ENCODE data around the gene EPN1. TPM values are rescaled to one million over a fixed set of nuclear protein-coding genes. Genes with fewer than 3 reads are reported as not detected.

Gene EPN1
- total RNA-seq, 1 donor from 2014 or later: 117 TPM

- H3K27ac ChIP-seq: no peak overlapping the region
- no peaks in the 10 kb centered on the region for H3K27me3 ChIP-seq
- H3K9me3 ChIP-seq: no peaks in the 10 kb centered on the region
- intact Hi-C loops (cut with DNase I): no loop called here
- ATAC-seq: no peak
- no peak overlapping the region for H3K4me3 ChIP-seq
- TF ChIP-seq, protein P1, sequence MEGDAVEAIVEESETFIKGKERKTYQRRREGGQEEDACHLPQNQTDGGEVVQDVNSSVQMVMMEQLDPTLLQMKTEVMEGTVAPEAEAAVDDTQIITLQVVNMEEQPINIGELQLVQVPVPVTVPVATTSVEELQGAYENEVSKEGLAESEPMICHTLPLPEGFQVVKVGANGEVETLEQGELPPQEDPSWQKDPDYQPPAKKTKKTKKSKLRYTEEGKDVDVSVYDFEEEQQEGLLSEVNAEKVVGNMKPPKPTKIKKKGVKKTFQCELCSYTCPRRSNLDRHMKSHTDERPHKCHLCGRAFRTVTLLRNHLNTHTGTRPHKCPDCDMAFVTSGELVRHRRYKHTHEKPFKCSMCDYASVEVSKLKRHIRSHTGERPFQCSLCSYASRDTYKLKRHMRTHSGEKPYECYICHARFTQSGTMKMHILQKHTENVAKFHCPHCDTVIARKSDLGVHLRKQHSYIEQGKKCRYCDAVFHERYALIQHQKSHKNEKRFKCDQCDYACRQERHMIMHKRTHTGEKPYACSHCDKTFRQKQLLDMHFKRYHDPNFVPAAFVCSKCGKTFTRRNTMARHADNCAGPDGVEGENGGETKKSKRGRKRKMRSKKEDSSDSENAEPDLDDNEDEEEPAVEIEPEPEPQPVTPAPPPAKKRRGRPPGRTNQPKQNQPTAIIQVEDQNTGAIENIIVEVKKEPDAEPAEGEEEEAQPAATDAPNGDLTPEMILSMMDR (IDR thresholded peaks at IDR 0.05): no peak
- no peaks in the 10 kb centered on the region for H3K4me1 ChIP-seq
- peaks cover 86% of the 10 kb centered on the region for H3K36me3 ChIP-seq
- DNase-seq: no peak
These were observed 18.4 kb downstream of the EPN1 start for GRCh38 chr19:55693336-55693974.

DNA sequence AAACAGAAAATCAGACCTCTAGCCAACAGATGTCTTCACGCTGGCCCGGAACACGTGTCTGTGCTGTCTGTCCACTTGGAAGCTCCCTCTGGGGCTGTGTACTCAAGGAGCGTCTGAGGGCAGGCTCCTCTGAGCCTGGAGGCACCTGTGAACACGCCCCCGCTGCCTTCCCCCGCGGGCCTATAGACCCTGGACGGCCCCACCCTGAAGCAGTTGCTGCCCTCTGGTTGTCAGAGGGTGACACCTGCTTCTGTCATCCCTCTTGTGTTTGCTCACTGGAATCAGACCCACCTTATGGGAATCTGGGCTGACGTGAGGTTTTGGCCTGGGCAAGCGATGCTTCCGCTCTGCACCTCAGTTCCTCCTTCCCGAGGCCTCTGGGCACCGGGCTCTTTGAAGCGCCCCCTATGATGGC is 19.2 kb downstream of the EPN1 start:
- DNase-seq: no peak
- peaks cover 78% of the 10 kb centered on the region for H3K36me3 ChIP-seq
- TF ChIP-seq, protein P1 (IDR thresholded peaks at IDR 0.05): no peak
- no peaks in the 10 kb centered on the region for H3K4me1 ChIP-seq
- intact Hi-C loops (cut with DNase I): no loop called here
- H3K9me3 ChIP-seq: no peaks in the 10 kb centered on the region
- no peak for ATAC-seq
- no peak overlapping the region for H3K4me3 ChIP-seq
- no peaks in the 10 kb centered on the region for H3K27me3 ChIP-seq
- no peak overlapping the region for H3K27ac ChIP-seq

GRCh38 chr19:55694656-55695491 is 19.8 kb downstream of the EPN1 start:
- DNase-seq (peak; percentile 52), ATAC-seq (no peak)
- intact Hi-C loops (cut with DNase I): no loop called here
- Histone ChIP-seq H3K4me3 (no peak overlapping the region), H3K4me1 (no peaks in the 10 kb centered on the region), H3K9me3 (no peaks in the 10 kb centered on the region), H3K36me3 (peaks cover 72% of the 10 kb centered on the region), H3K27ac (no peak overlapping the region), H3K27me3 (no peaks in the 10 kb centered on the region)
- TF ChIP-seq, protein P1 (IDR thresholded peaks at IDR 0.05): no peak

DNA sequence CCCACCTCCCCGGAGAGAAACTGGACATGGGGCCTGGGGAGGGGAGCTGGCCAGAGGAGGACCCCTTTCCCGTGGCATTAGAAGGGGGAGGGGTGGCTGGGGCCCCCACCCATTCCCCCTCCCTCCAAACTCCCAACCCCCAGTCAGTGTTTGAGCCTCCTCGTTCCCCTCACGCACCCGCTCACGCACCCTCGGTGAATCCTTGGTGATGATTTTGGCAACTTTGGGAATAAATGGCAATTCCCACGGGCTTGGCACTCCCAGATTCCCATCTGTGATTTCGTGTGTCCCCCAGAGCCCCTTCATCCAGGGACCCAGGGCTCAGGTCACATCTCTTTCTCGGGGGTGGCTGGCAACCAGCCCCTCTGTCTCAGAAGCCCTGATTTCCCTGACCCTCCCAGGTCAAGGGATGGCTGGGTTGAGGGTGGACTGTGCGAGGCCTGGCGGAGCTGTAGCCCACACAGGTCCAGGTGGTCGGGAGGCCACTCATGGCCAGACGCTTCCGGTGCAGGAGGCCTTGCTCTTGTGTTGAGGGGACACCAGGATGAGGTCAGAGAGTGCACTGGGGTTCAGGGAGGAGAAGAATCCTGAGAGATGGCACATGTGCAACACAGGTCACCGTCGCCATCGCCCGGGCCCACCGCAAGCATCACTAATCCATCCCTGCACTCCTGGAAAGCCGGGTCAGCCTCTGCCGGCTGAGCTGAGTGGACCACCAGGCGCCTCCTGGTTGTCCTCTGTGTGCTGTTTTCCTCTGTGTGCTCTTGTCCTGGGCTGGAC is 20.7 kb downstream of the EPN1 start:
- TF ChIP-seq, protein P1 (IDR thresholded peaks at IDR 0.05): no peak
- H3K27me3 ChIP-seq: no peaks in the 10 kb centered on the region
- H3K9me3 ChIP-seq: no peaks in the 10 kb centered on the region
- DNase-seq (peak; percentile 42), ATAC-seq (no peak)
- no peaks in the 10 kb centered on the region for H3K4me1 ChIP-seq
- H3K4me3 ChIP-seq: no peak overlapping the region
- intact Hi-C loops (cut with DNase I): no loop called here
- H3K27ac ChIP-seq: no peak overlapping the region
- peaks cover 69% of the 10 kb centered on the region for H3K36me3 ChIP-seq

DNA sequence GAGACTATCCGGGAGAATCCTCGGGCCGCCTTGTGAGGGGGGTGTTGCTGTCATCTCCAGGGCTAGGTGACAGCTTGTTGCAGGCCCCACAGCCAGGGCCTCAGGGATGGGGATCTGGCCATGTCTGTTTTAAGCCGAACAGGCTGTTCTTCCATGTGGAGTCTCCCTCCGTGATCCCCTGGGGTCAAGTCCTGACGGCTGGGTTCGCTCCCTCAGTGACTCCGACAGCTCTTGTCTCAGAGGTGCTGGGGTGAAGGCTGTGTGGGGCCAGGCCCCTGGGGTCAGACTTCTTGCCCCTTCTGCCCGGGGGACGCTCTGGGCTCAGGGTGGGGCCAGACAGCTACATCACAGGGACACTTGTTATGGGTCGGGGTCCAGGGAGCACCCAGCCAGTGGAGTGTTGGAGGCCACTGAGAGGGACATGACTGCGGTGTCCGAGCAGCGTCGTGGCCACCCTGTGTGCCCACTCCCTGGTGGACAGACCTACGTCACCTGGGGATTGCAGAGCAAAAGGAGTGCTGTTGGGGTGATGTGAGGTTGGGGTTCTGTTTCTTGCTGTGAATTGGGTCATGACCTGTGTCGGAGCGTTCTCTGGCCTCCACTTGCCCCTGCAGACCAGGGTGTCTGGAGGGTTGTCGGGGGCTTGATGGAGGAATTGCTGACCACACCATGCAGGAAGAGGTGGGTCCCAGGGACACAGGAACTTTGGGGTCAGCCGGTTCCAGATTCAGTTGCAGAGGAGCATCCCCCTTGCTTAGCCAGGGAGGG is 21.5 kb downstream of the EPN1 start:
- no peak overlapping the region for H3K27ac ChIP-seq
- H3K4me1 ChIP-seq: no peaks in the 10 kb centered on the region
- no peak overlapping the region for H3K4me3 ChIP-seq
- intact Hi-C loops (cut with DNase I): no loop called here
- H3K27me3 ChIP-seq: no peaks in the 10 kb centered on the region
- H3K36me3 ChIP-seq: peaks cover 63% of the 10 kb centered on the region
- TF ChIP-seq, protein P1 (IDR thresholded peaks at IDR 0.05): no peak
- peak; percentile 46 for DNase-seq
- no peaks in the 10 kb centered on the region for H3K9me3 ChIP-seq
- no peak for ATAC-seq

Measured in upper lobe of right lung (tissue), 1 donor.